ENCODE results near the gene S100PBP.

GRCh38 chr1:32890516-32891240, 73.2 kb downstream of the S100PBP start:
- TF ChIP-seq TAF1 (IDR thresholded peaks at IDR 0.05; ENCODE audit: borderline replicate concordance, insufficient read depth, low read length), result no peak
- TF ChIP-seq, protein P1, sequence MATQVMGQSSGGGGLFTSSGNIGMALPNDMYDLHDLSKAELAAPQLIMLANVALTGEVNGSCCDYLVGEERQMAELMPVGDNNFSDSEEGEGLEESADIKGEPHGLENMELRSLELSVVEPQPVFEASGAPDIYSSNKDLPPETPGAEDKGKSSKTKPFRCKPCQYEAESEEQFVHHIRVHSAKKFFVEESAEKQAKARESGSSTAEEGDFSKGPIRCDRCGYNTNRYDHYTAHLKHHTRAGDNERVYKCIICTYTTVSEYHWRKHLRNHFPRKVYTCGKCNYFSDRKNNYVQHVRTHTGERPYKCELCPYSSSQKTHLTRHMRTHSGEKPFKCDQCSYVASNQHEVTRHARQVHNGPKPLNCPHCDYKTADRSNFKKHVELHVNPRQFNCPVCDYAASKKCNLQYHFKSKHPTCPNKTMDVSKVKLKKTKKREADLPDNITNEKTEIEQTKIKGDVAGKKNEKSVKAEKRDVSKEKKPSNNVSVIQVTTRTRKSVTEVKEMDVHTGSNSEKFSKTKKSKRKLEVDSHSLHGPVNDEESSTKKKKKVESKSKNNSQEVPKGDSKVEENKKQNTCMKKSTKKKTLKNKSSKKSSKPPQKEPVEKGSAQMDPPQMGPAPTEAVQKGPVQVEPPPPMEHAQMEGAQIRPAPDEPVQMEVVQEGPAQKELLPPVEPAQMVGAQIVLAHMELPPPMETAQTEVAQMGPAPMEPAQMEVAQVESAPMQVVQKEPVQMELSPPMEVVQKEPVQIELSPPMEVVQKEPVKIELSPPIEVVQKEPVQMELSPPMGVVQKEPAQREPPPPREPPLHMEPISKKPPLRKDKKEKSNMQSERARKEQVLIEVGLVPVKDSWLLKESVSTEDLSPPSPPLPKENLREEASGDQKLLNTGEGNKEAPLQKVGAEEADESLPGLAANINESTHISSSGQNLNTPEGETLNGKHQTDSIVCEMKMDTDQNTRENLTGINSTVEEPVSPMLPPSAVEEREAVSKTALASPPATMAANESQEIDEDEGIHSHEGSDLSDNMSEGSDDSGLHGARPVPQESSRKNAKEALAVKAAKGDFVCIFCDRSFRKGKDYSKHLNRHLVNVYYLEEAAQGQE (IDR thresholded peaks at IDR 0.05; ENCODE audit: insufficient read depth in 1 of 2, low read depth in 2 of 2, low read length in 2 of 2), result no peak
